ENCODE measurements around the gene CAMP. TPM values are rescaled to one million over a fixed set of nuclear protein-coding genes. Genes with fewer than 3 reads are reported as not detected.

The CAMP gene
- total RNA-seq, 1 donor from 2014 or later: 2.3 TPM

GRCh38 chr3:48185129-48185528 is 38.2 kb upstream of the CAMP start:
- no peak for TF ChIP-seq CTCF (IDR thresholded peaks at IDR 0.05)
- H3K36me3 ChIP-seq: no peaks in the 10 kb centered on the region
- H3K27ac ChIP-seq: no peak overlapping the region
- no peaks in the 10 kb centered on the region for H3K9me3 ChIP-seq
- DNase-seq: no peak
- intact Hi-C loops (cut with DNase I): no loop called here
- no peak overlapping the region for H3K4me3 ChIP-seq
- H3K4me1 ChIP-seq: peaks cover 14% of the 10 kb centered on the region
- no peak for ATAC-seq
- no peaks in the 10 kb centered on the region for H3K27me3 ChIP-seq (ENCODE audit: low read depth)

- H3K27ac ChIP-seq: no peak overlapping the region
- H3K4me3 ChIP-seq: peak overlapping the region; percentile 96
Observed at GRCh38 chr3:48186631-48187300, 36.5 kb upstream of the CAMP start.

GRCh38 chr3:48187301-48187578 is 36.1 kb upstream of the CAMP start:
- ATAC-seq (no peak), DNase-seq (no peak)
- peak overlapping the region; percentile 96 for H3K4me3 ChIP-seq
- intact Hi-C loops (cut with DNase I): no loop called here
- no peaks in the 10 kb centered on the region for H3K9me3 ChIP-seq
- no peak for TF ChIP-seq CTCF (IDR thresholded peaks at IDR 0.05)
- H3K36me3 ChIP-seq: no peaks in the 10 kb centered on the region
- H3K4me1 ChIP-seq: peaks cover 14% of the 10 kb centered on the region
- no peaks in the 10 kb centered on the region for H3K27me3 ChIP-seq (ENCODE audit: low read depth)
- H3K27ac ChIP-seq: no peak overlapping the region

More at GRCh38 chr3:48186631-48187300, 36.5 kb upstream of the CAMP start:
- DNase-seq (no peak), ATAC-seq (no peak)
- Histone ChIP-seq H3K27me3 (ENCODE audit: low read depth) (no peaks in the 10 kb centered on the region), H3K9me3 (no peaks in the 10 kb centered on the region), H3K36me3 (no peaks in the 10 kb centered on the region), H3K4me1 (peaks cover 14% of the 10 kb centered on the region)
- intact Hi-C loops (cut with DNase I): no loop called here
- TF ChIP-seq CTCF (IDR thresholded peaks at IDR 0.05): no peak

- ATAC-seq: peak; percentile 54 to 68
- intact Hi-C loops (cut with DNase I): no loop called here
- Histone ChIP-seq H3K27me3 (ENCODE audit: low read depth) (no peaks in the 10 kb centered on the region), H3K36me3 (no peaks in the 10 kb centered on the region), H3K9me3 (no peaks in the 10 kb centered on the region), H3K4me3 (peak overlapping the region; percentile 96), H3K4me1 (peaks cover 14% of the 10 kb centered on the region), H3K27ac (no peak overlapping the region)
- peak; percentile 53 for DNase-seq
- TF ChIP-seq CTCF (IDR thresholded peaks at IDR 0.05): no peak
Observed at GRCh38 chr3:48187579-48188265, 35.6 kb upstream of the CAMP start.

- H3K4me3 ChIP-seq: peak within 1 kb of the TSS; percentile 96
- DNase-seq: peak; percentile 96
- H3K27ac ChIP-seq: peak within 1 kb of the TSS; percentile 59
- ATAC-seq: peak; percentile 99
- H3K9me3 ChIP-seq: no peaks in the 10 kb centered on the region
- no peaks in the 10 kb centered on the region for H3K36me3 ChIP-seq
- intact Hi-C loops (cut with DNase I): no loop called here
- no peak for TF ChIP-seq CTCF (IDR thresholded peaks at IDR 0.05)
- no peaks in the 10 kb centered on the region for H3K27me3 ChIP-seq (ENCODE audit: low read depth)
- peaks cover 14% of the 10 kb centered on the region for H3K4me1 ChIP-seq
Observed at GRCh38 chr3:48188266-48189201, 34.8 kb upstream of the CAMP start, which contains the start of gene CDC25A. CDC25A (minus strand) TSS chr3:48188417; CDS start chr3:48187947, 470 bp downstream.

Data from lower lobe of right lung (tissue), 2 donors.